ENCODE measurements around the gene NXF1. TPM values are rescaled to one million over a fixed set of nuclear protein-coding genes. Genes with fewer than 3 reads are reported as not detected.

NXF1 gene
- total RNA-seq, result 35.2 and 49.5 TPM in 2 replicates

DNA sequence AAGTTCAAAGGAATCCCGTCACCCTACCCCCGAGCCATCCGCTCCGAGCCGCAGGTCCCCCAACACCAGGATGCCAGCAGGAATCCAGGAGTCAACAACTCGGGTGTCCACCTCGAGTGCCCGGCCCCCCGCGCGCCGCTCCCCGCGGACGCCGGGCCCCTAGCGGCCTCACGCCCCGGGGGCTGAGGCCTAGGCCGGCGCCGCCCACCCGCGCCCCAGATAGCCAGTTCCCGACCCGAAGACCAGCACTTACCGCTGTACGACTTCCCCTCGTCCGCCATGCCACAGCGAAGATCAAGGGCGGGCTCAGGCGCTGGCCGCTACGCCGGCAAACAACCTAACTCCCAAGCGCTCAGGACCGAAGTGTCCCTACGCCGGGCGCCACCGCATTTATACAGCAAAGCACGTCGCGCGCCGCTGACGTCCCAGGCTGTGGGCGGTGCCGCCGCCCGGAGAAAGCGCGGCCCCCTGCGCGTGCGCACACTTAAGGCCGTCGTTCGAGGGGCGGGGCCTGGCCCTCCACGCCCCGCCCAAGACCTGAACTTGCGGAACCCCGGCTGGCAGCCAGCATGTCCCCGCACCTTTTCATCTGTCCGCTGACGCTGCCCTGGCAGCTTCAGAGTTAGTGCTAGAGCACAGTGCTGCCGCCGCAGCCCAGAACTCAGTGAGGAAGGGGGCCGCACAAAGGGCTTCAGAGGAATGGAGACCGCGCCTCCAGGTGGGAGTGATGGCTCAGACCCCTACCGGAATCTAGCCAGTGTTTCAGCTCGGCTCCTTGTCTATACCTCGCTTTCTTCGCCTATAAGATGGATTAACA is at the start of gene NXF1:
Gene NXF1 (minus strand): TSS at position 365 of the 817 bp plus-strand sequence. CDS start 84 bp downstream, at position 281.

DNA sequence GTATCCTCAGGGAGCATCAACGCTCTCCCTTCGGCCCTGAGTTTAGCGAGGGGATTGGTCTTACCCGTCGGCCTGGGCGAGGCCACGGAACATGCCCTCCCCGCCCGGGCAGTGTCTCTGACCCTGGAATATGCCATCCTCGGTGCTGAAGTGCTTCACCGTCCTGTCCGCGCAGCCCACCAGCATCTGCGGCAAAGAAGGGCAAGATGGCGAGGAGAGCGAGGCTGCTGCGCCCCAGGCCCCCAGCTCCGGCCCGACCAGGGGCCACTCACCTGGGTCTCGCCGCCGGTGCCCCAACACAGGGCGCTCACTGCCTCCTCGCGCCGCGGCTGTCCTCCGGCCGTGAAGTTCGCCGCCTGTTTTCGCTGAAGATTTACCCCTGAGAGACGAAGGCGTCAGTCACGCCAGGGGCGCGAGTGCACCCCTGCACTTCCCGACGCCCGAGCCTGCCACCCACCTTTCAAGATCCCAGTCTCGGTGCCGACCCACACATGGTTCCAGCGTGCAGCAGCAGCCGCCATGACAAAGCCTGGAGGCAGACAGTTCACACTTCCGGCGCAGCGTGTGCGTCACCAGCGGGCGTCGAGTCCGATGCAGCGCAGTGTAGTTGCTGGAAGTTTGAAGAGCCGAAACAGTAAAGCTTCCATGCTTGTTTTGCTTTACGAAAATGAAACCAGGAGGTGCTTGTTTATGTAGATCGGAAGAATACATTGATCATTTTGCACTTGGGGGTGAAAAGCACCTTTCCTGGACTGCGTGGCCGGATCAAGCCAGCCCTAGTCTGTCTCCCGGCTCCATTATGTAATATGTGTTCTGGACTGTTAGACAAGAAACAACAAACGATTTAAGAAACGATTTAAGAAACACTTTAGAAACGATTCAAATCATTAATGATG is 34.1 kb upstream of the NXF1 start, which contains the start of gene WDR74:
Gene WDR74 (minus strand): TSS at position 541 of the 896 bp plus-strand sequence. CDS start 20 bp downstream, at position 521.

DNA sequence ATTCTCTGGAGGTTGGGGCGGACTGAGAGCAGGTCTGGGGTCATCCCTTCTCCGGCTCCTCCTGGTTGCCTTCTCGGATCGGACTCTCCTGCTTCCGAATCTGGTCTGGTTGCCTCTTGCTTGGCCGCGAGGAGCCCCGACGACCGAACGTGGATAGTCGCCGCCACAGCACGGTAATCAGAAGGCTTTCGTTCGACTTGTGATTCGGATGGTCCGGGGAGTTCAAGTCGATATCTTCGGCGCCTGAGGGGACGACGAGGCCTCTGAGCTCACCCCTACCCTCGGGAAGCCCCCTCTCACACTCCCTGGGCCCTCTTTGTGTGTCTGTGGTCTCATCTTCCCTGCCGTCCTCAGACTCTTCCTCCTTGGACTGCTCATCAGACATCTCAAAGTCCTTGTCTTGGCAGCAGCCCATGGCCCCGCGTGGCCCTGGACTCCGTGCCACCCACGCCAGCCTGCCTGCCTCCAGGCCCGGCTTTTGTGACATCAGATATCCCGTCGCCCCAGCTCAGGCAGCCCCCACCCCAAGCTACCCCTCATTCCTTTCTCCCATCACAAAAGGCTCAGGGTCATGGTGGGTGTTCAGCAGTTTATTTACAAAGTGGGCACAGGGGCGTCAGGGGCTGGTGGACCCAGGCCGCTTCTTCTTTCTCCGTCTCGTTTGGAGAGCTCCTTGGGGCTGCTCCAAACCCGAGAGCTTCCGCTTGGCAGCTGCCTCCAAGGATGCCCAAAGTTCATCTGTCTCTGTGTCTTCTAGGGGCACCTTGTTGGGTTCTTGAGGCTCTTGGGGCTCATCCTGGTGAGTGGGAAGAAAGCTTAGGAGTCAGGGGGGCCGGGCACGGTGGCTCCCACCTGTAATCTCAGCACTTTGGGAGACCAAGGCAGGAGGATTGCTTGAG is 27.3 kb upstream of the NXF1 start, which contains the start of gene TEX54:
Gene TEX54 (minus strand): TSS at position 506 of the 899 bp plus-strand sequence.

DNA sequence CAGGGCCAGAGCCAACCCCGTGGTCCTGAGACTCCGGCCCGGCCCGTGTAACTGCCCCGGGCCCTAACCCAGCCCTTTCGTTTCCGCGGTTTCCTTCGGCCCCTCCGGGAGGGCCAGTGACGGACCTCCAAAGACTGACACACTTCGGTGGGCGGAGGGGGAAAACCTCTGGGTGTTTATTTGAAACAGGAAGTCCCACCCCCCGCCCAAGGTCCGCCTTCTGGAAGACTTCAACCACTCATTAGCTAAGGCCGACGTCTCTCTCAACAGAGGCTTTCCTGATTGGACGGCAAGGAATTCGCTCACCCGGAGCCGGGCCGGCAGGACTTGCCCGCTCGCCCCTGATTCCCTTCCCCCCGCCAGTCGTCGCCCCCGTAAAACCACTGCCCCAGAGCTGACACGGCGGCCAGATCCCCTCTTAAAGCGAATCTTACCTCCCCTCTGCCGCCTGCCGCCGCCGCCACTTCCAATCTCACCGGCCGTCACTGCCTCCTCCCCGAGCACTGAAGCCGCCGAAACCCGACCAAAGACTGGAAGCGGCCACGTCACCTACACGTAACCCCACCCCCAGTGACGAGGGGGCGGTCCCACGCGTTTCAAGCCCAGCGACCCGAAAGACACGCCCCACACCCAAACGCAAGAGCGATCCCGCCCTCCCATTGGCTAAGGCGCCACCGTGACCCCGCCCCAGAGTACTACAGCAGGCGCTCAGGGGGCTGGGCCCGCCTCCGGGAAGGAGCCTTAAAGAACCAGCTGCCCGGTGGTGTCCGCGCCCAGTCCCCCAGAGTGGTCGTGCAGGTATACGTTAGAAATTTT is 26.5 kb upstream of the NXF1 start, which contains the start of gene STX5:
Gene STX5 (minus strand): TSS at position 532 of the 816 bp plus-strand sequence. CDS start 808 bp downstream, outside the sequence.

DNA sequence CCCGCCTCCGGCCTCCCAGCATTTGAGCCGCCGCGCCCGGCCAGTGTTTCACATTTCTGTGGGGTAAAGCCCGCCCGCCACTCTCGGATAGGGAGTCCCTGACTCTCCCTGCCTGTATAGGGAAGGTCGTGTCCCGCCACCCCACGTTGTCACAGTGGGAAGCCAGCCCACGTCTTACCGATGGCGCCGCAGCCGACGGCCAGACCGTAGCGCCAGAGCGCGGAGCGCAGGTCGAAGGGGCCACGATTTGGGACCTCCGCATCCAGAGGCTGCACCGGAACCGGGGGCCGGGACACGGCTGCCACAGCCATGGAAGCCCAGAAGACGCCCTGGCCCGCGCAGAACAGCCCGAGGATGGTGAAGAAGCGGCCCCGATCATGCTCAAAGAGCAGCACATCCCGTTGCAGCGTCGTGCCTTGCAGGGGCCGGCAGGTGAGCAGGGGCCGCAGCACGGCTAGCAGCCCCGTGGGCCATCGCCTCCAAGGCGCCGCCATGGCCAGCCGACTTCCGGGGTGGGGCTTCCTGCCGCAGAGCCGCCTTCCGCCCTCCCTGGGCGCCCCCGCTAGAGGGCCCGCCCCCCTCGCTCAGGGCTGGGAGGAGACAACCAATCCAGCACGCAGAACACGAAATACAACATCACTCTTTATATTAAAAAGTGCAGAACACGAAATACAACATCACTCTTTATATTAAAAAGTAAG is 13.6 kb downstream of the NXF1 start, which contains the start of gene TMEM223:
Gene TMEM223 (minus strand): TSS at position 506 of the 701 bp plus-strand sequence. CDS start 12 bp downstream, at position 494.

DNA sequence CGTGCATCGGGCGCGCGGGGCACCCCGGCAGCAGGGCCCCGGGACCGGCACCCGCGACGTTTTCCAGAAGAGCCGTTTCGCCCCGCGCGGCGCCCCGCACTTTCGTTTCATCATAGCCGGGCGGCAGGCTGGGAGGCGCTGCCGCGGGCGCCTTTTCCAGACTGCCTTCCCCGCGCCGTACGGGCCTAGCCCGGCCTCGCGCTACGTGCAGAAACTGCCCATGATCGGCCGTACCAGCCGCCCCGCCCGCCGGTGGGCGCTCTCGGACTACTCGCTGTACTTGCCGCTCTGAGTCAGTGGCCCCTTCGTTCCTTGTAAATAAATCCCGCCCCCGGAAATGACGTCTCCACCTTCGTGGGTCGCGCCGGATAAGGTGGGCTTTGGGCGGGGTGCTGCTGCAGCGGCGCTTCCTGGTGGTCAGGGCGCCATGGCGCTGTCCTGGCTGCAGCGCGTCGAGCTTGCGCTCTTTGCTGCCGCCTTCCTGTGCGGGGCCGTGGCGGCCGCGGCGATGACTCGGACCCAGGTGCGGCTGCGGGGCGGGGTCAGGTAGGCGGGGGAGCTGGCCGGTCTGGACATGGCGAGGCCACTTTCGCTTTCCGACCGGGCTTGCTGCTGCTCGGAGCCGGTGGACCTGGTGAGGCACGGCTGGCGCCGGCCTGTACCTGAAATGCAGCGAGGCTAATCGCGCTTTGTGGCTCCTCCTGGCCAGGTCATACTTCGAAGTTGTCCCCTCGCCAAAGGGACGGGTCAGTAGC is 18.1 kb downstream of the NXF1 start, which contains the start of gene TMEM179B:
Gene TMEM179B (plus strand): TSS at position 398 of the 755 bp plus-strand sequence. CDS start 30 bp downstream, at position 428.

DNA sequence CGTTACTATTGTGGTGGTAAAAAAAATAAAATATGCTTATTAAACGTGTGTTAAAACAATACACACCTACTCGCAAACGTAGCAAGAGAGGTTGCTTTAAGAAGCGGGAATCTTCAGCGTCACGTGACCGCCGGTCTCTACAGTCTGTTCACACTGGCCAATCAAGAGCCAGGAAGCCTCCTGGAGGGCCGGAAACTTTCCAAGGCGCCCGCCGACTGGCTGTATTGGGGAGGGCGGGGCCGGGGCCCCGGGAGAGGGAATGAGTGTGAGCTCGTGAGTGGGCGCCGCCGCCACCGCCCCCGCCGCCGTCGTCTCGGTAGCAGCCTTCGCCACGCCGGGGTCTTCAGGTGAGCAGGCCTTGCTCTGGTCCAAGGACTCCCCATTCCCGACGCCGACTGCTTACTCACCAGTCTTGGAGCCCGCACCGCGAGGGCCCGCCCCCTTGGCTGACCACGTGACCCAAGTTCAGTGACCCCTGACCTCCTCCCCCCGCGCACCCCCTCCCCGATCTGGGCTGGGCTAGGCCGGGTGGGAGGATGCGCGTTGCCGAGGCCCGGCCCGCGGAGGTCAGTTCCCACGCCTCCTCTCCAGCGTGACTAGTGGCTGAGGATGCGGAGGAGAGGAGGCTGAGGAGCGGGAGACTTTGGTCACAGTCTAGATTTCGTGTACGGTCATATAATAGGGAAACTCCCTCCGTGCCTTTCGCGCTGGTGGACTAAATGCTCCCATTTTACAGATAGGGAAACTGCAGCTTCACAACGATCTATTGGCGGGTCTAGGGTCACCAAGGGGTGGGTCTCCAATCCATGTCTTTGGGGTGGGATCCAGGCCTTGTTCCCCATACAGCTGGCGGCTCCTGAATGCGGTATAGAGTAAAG is 33.9 kb downstream of the NXF1 start, which contains the start of gene TAF6L:
Gene TAF6L (plus strand): TSS at position 253 of the 878 bp plus-strand sequence. CDS start 4,388 bp downstream, outside the sequence.

DNA sequence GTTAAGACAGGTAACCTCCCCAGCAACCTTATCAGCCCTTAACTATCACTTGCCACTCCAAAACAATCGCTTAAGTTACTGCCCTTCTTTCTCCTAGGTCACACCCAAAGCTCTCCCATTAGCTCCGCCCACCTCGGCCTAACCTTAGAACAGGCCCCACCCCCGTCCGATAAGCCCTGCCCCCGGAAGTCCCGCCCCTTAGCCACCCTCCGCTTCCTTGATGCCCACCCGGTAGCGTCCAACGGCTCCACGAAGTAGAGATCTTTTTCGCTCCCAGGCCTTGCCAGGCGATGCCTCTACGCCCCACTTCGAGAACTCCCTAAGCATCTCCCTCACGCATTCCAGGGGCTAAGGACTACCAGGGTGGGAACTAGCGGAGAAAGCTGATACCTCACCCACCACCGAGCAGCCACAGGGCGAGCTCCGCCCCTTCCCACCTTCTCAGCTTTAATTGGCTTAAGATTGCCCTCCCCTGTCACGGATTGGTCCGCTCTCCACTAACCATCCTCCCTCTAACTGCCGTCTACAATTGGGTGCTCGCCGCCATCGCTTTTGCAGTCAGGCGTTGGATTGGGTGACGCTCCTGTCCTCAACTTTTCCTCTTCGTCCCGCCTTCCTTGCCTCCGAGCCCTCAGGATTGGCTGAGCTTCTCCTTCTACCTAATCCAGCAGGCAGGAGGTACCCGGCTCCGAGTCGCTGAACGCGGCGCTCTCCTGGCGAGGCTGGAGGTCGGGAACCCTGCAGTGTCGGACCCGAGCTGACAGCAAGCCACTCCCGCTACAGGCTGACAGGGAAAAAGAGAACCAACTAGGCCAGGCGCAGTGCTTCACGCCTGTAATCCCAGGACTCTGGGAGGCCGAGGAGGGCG is 51.3 kb downstream of the NXF1 start, which contains the start of gene ZBTB3:
Gene ZBTB3 (minus strand): TSS at position 425 of the 868 bp plus-strand sequence. CDS start 496 bp downstream, outside the sequence.

Small RNA genes within 50 kb of the gene (small RNA-seq; reads per million reads assigned to genes)
- 0.65 reads per million, percentile 28 among the genes with 10 or more reads in this experiment for gene MIR6514 (ENCODE audit: low replicate concordance)
- gene RF00099 (ENCODE audit: low replicate concordance), result not detected
- gene RNU6-118P (ENCODE audit: low replicate concordance), result not detected
- not detected for gene SNORD22 (ENCODE audit: low replicate concordance)
- gene SNORD26 (ENCODE audit: low replicate concordance), result not detected
- gene SNORD27 (ENCODE audit: low replicate concordance), result not detected
- not detected for gene SNORD28 (ENCODE audit: low replicate concordance)
- gene SNORD30 (ENCODE audit: low replicate concordance), result 50.8 reads per million, percentile 98 among the genes with 10 or more reads in this experiment

Other genes with a start within 250 kb of the NXF1 start
- gene EEF1G, start 231.5 kb downstream of the NXF1 start, total RNA-seq, result 914 and 1,622 TPM in 2 replicates
- gene TUT1, start 213.9 kb downstream of the NXF1 start, total RNA-seq, result 7.4 and 8.4 TPM in 2 replicates
- 82.7 and 179 TPM in 2 replicates for gene MTA2, start 203.6 kb downstream of the NXF1 start, total RNA-seq
- gene EML3, start 192.7 kb downstream of the NXF1 start, total RNA-seq, result 17.9 and 20.3 TPM in 2 replicates
- 1.3 and 4.6 TPM in 2 replicates for gene ROM1, start 192.2 kb downstream of the NXF1 start, total RNA-seq
- 34.6 and 47.0 TPM in 2 replicates for gene B3GAT3, start 183.5 kb downstream of the NXF1 start, total RNA-seq
- 222 and 365 TPM in 2 replicates for gene GANAB, start 158.8 kb downstream of the NXF1 start, total RNA-seq
- 19.0 and 38.4 TPM in 2 replicates for gene INTS5, start 152.1 kb downstream of the NXF1 start, total RNA-seq
- gene C11orf98, start 140.2 kb downstream of the NXF1 start, total RNA-seq, result 19.9 and 31.8 TPM in 2 replicates
- 5.3 and 10.0 TPM in 2 replicates for gene CSKMT, start 140.1 kb downstream of the NXF1 start, total RNA-seq
- 4.6 and 7.6 TPM in 2 replicates for gene UQCC3, start 133.8 kb downstream of the NXF1 start, total RNA-seq
- 5.2 and 5.5 TPM in 2 replicates for gene LBHD1, start 133.2 kb downstream of the NXF1 start, total RNA-seq
- 62.4 and 230 TPM in 2 replicates for gene UBXN1, start 126.4 kb downstream of the NXF1 start, total RNA-seq
- gene LRRN4CL, start 115.9 kb downstream of the NXF1 start, total RNA-seq, result 3.7 and 4.7 TPM in 2 replicates
- 42.2 and 63.7 TPM in 2 replicates for gene BSCL2, start 98.0 kb downstream of the NXF1 start, total RNA-seq
- gene GNG3, start 97.8 kb downstream of the NXF1 start, total RNA-seq, result not detected in 2 replicates
- 7.0 and 16.3 TPM in 2 replicates for gene HNRNPUL2, start 78.0 kb downstream of the NXF1 start, total RNA-seq
- gene TTC9C, start 77.0 kb downstream of the NXF1 start, total RNA-seq, result 39.8 and 49.1 TPM in 2 replicates
- 15.1 and 18.3 TPM in 2 replicates for gene ZBTB3, start 51.3 kb downstream of the NXF1 start, total RNA-seq
- gene POLR2G, start 43.9 kb downstream of the NXF1 start, total RNA-seq, result 54.0 and 56.0 TPM in 2 replicates
- gene TAF6L, start 34.0 kb downstream of the NXF1 start, total RNA-seq, result 19.3 and 29.5 TPM in 2 replicates
- 42.2 and 50.7 TPM in 2 replicates for gene TMEM179B, start 18.0 kb downstream of the NXF1 start, total RNA-seq
- 11.2 and 21.0 TPM in 2 replicates for gene TMEM223, start 13.4 kb downstream of the NXF1 start, total RNA-seq
- gene STX5, start 26.6 kb upstream of the NXF1 start, total RNA-seq, result 48.7 and 70.2 TPM in 2 replicates
- not detected in 2 replicates for gene TEX54, start 27.4 kb upstream of the NXF1 start, total RNA-seq
- 44.6 and 56.4 TPM in 2 replicates for gene WDR74, start 34.1 kb upstream of the NXF1 start, total RNA-seq
- 160 and 906 TPM in 2 replicates for gene SLC3A2, start 75.5 kb upstream of the NXF1 start, total RNA-seq
- not detected in 2 replicates for gene CHRM1, start 115.9 kb upstream of the NXF1 start, total RNA-seq
- not detected in 2 replicates for gene SLC22A6, start 179.5 kb upstream of the NXF1 start, total RNA-seq
- not detected in 2 replicates for gene SLC22A8, start 210.4 kb upstream of the NXF1 start, total RNA-seq